Endothelial cell (in vitro differentiated cells): ENCODE data around the gene SPACA4. TPM values are rescaled to one million over a fixed set of nuclear protein-coding genes. Genes with fewer than 3 reads are reported as not detected.

ENCODE experiments used
- DNase-seq: peaks from one replicate; pipeline ENCODE4 v3.0.0; 2021; ENCODE audit warnings: low spot score
- H3K27ac Mint-ChIP-seq: one replicate; pipeline ENCODE4 v1.8.0; 2021; ENCODE audit warnings: mixed read lengths, inconsistent platforms; ENCODE audit not compliant: unreplicated experiment
- H3K27me3 Mint-ChIP-seq: one replicate; pipeline ENCODE4 v1.8.0; 2021; ENCODE audit warnings: mild to moderate bottlenecking, moderate library complexity, mixed read lengths, inconsistent platforms; ENCODE audit not compliant: unreplicated experiment
- H3K36me3 Mint-ChIP-seq: one replicate; pipeline ENCODE4 v1.8.0; 2021; ENCODE audit warnings: mild to moderate bottlenecking, low read depth, mixed read lengths, inconsistent platforms; ENCODE audit not compliant: unreplicated experiment
- H3K4me1 Mint-ChIP-seq: one replicate; pipeline ENCODE4 v1.8.0; 2021; ENCODE audit warnings: mild to moderate bottlenecking, mixed read lengths, inconsistent platforms; ENCODE audit not compliant: unreplicated experiment
- H3K4me3 Mint-ChIP-seq: one replicate; pipeline ENCODE4 v1.8.0; 2021; ENCODE audit warnings: mild to moderate bottlenecking, mixed read lengths, inconsistent platforms; ENCODE audit not compliant: unreplicated experiment
- H3K9me3 Mint-ChIP-seq: one replicate; pipeline ENCODE4 v1.8.0; 2021; ENCODE audit warnings: mixed read lengths, inconsistent platforms; ENCODE audit not compliant: unreplicated experiment
- total RNA-seq: library from RNA; stranded (reverse); fragmentation: NEBNext Ultra II Directional; extraction: Animal tissue kit (Norgen Biotek cat#: 25700); gene quantifications from one replicate; pipeline ENCODE4 v1.2.1, GENCODE V29; 2021; ENCODE audit not compliant: unreplicated experiment
- TF ChIP-seq, protein P1 (sequence below): fragments of 200-600 bp; sonication (generic); IDR thresholded peaks from one replicate; pipeline ENCODE4 v1.5.0; 2021; ENCODE audit warnings: antibody characterized with exemption; ENCODE audit not compliant: unreplicated experiment

Gene SPACA4
- total RNA-seq, 1 donor from 2014 or later = not detected

DNA sequence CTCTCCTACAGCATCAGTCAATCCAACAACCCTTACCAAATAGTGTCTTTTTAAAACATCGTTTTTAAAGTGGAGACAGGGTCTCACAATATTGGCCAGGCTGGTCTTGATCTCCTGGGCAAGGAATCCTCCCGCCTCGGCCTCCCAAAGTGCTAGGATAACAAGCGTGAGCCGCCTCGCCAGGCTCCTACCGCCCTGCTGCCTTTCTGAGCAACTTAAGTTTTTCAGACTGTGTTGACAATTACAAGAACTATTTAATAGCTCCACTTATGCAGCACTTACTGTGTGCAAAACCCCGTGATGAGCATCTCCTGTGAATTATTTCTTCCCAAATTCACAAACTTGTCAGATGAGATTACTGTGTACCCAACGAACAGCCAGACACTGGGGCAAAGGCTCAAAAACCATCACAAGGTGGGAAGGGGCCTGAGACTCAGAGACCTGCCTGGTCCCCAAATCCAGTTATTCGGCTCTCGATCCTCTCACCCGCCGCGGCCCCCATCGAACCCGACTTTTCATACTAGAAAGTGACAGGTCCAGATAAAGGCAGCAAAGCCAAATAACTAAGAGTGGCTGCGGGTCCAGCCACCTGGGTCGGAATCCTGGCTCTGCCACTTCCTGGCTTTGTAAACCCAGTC lies 11.9 kb downstream of the SPACA4 start:
- H3K4me1 Mint-ChIP-seq = peaks cover 30% of the 10 kb centered on the region
- peak overlapping the region; percentile 96 for H3K27ac Mint-ChIP-seq
- no peaks in the 10 kb centered on the region for H3K9me3 Mint-ChIP-seq
- H3K27me3 Mint-ChIP-seq = peaks cover 15% of the 10 kb centered on the region
- no peak for DNase-seq
- H3K36me3 Mint-ChIP-seq = peaks cover 36% of the 10 kb centered on the region
- H3K4me3 Mint-ChIP-seq = peak overlapping the region; percentile 99
- TF ChIP-seq, protein P1, sequence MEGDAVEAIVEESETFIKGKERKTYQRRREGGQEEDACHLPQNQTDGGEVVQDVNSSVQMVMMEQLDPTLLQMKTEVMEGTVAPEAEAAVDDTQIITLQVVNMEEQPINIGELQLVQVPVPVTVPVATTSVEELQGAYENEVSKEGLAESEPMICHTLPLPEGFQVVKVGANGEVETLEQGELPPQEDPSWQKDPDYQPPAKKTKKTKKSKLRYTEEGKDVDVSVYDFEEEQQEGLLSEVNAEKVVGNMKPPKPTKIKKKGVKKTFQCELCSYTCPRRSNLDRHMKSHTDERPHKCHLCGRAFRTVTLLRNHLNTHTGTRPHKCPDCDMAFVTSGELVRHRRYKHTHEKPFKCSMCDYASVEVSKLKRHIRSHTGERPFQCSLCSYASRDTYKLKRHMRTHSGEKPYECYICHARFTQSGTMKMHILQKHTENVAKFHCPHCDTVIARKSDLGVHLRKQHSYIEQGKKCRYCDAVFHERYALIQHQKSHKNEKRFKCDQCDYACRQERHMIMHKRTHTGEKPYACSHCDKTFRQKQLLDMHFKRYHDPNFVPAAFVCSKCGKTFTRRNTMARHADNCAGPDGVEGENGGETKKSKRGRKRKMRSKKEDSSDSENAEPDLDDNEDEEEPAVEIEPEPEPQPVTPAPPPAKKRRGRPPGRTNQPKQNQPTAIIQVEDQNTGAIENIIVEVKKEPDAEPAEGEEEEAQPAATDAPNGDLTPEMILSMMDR = no peak

DNA sequence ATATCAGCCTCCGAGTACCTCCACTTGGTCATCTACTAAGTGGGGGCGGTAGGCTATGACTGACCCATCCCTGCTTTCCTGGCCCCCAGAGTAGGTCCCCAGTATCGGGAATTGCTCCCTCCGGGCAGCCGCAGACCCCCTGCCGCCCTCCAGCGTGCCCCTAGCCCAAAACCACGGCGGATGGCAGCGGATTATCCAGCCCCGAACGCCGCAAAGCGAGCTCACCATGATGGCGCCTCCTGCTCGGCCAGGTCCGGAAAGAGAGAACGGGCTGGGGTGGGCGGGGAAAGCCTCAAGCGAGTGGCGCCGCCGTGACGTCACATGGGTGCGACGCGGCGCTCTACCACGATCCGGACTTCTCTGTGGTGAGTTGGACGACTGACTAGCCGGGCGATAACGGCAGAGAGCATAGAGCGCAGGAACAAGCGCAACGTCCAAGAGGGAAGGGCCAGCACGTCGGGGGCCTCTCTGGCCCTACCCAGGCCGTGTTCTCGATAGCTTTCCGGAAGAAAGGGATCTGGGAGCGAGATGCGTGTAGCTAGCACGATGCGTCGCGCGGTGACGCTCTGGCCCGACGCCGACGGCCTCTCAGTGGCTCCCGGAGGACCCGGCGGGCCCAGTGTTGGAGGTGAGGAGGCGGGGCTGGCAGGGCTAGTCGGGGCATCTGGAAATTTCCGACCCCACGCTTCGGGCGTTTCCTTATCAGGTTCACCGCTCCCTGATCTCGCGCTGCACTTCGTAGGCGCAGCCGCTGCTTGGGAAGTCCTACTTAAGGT lies 12.6 kb downstream of the SPACA4 start, which contains the start of the genes RPL18 and SPHK2:
TSS of gene RPL18 (minus strand) at position 263 of the 776 bp plus-strand sequence. CDS start at position 228, 35 bp downstream.
TSS of gene SPHK2 (plus strand) at position 591 of the 776 bp plus-strand sequence. CDS start 1,009 bp downstream, outside the sequence.
- Mint-ChIP-seq H3K27ac (peak within 1 kb of the TSS; percentile 96), H3K27me3 (peaks cover 12% of the 10 kb centered on the region), H3K4me1 (peaks cover 35% of the 10 kb centered on the region), H3K9me3 (no peaks in the 10 kb centered on the region), H3K36me3 (peaks cover 35% of the 10 kb centered on the region), H3K4me3 (peak within 1 kb of the TSS; percentile 99)
- peak; percentile 95 for DNase-seq
- TF ChIP-seq, protein P1 = no peak

DNA sequence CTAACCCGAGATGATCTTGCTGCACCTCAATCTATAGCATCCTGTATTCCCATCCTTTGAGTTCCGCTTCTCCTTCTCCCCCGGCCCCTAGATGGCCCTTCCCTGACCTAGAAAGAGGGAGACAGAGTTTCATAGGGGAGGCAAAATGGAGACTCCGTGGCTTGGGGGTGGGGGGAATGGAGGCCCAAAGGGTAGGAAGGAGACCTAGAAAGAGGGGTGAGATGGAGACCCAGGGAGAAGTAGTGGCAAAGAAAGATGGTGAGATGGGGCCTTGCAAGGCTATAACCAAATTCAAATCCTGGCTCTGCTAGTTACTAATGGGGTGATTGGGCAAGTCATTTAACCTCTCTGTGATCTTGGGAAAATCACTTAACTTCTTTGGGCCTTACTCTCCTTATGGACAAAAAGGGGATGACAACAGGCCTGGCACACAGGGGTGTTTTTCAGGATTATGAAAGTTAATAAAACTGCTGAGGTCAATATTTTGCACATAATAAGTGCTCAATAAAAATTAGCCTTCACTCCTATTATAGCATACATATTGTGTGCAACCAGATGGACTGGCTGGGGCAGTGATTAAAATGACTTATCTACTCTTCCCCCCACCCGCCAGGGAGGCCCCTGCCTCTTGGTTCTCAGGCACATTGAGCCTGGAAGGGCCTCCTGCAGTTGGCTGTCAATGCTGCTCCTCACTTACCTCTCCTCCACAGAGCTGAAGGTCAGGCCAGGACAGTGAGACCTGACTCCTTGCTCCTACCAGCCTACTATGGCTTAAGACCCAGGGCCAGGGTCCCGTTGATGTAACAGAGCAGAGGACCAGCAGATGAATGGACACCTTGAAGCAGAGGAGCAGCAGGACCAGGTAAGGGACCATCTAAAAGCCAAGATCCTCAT lies 13.4 kb downstream of the SPACA4 start:
- peaks cover 36% of the 10 kb centered on the region for H3K4me1 Mint-ChIP-seq
- peaks cover 34% of the 10 kb centered on the region for H3K36me3 Mint-ChIP-seq
- H3K9me3 Mint-ChIP-seq = no peaks in the 10 kb centered on the region
- H3K4me3 Mint-ChIP-seq = peak overlapping the region; percentile 99
- no peak for DNase-seq
- H3K27ac Mint-ChIP-seq = peak overlapping the region; percentile 89
- peaks cover 11% of the 10 kb centered on the region for H3K27me3 Mint-ChIP-seq
- TF ChIP-seq, protein P1 = no peak

DNA sequence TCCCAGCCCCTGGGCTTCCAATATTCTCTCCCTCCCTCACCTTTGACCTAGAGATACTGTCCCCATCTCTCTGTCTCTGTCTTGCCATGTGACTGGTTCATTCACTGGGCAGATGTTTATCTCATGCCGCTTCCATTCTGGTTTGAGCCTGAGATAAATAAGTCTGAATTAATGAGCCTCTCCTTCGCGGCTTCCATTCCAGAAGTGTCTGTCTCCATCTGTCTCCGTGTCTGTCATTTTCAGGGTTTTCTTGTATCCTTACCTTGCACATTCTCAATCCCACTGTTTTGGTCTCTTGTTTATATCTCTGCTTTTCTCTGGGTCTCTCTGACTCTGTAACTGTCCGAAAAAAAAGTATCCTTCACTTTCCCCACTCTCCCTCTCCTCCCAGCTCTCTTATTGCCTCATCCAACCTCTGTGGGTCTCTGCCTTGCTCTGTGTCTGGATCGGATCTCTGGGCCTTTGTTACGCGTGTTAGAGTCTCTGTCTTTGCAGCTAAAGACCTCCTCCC lies 17.1 kb downstream of the SPACA4 start:
- Mint-ChIP-seq H3K9me3 (no peaks in the 10 kb centered on the region), H3K4me3 (peak overlapping the region; percentile 86), H3K27ac (peak overlapping the region; percentile 92), H3K27me3 (peaks cover 15% of the 10 kb centered on the region), H3K36me3 (peaks cover 13% of the 10 kb centered on the region), H3K4me1 (peaks cover 17% of the 10 kb centered on the region)
- DNase-seq = no peak
- TF ChIP-seq, protein P1 = no peak
